Nephron (organoid): ENCODE results near the gene RAB3D.
"Not testable (repeated sequence)": the region's sequence is repeated elsewhere in the genome, so short reads cannot be mapped to it uniquely, and the experiment has no call there.

Experiments
- H3K27ac Mint-ChIP-seq, 3 experiments: 2 replicates each; pipeline ENCODE4 v1.8.0; 2020; ENCODE audit warnings: mixed read lengths in 3 of 3, mild to moderate bottlenecking in 2 of 3, moderate library complexity in 1 of 3
- H3K27me3 Mint-ChIP-seq: 2 replicates; pipeline ENCODE4 v1.8.0; 2021; ENCODE audit warnings: low read depth, mild to moderate bottlenecking, moderate library complexity, mixed read lengths
- H3K36me3 Mint-ChIP-seq: 2 replicates; pipeline ENCODE4 v1.8.0; 2020; ENCODE audit warnings: low read depth, mixed read lengths
- H3K4me1 Mint-ChIP-seq: 2 replicates; pipeline ENCODE4 v1.8.0; 2020; ENCODE audit warnings: mixed read lengths
- H3K4me3 Mint-ChIP-seq, 3 experiments: 2 replicates each; pipeline ENCODE4 v1.8.0; 2020; ENCODE audit warnings: mild to moderate bottlenecking in 3 of 3, mixed read lengths in 3 of 3, moderate library complexity in 2 of 3
- H3K9me3 Mint-ChIP-seq: 2 replicates; pipeline ENCODE4 v1.8.0; 2020; ENCODE audit warnings: mixed read lengths
- CTCF ChIP-seq, 3 experiments: fragments of 200-600 bp; sonication (generic); IDR thresholded peaks; one replicate each; pipeline ENCODE4 v1.5.0; 2021; ENCODE audit warnings: antibody characterized with exemption in 3 of 3; ENCODE audit not compliant: unreplicated experiment in 3 of 3

The RAB3D gene

GRCh38 chr19:11355160-11356073 is 16.0 kb upstream of the RAB3D start, which contains the start of gene PLPPR2:
PLPPR2 (plus strand) TSS chr19:11355432; CDS start chr19:11357674, 2,242 bp downstream.
- Mint-ChIP-seq H3K4me3 (peak within 1 kb of the TSS; percentile 86 to 93 (median 92)), H3K9me3 (no peaks in the 10 kb centered on the region), H3K27ac (peak within 1 kb of the TSS in 2 of 3 experiments; percentile 1 to 12), H3K27me3 (peaks cover 30% of the 10 kb centered on the region), H3K4me1 (peaks cover 12% of the 10 kb centered on the region), H3K36me3 (no peaks in the 10 kb centered on the region)
- TF ChIP-seq CTCF (IDR thresholded peaks at IDR 0.05; ENCODE audit: unreplicated experiment in 3 of 3), result no peak

DNA sequence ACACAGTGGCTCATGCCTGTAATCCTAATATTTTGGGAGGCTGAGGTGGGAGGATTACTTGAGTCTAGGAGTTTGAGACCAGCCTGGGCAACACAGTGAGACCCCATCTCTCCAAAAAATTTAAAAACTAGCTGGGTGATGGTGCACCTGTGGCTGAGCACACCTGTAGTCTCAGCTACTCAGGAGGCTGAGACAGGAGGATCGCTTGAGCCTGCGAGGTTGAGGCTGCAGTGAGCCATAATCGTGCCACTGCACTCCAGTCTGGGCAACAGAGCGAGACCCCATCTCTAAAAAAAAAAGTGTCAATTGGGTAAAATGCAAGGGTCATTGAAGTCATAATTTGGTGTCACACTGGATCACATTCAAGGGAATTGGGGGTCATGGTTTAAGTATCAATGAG is 14.6 kb upstream of the RAB3D start:
- H3K27me3 Mint-ChIP-seq, result peaks cover 22% of the 10 kb centered on the region
- not testable (repeated sequence) for H3K36me3 Mint-ChIP-seq, H3K27ac Mint-ChIP-seq, H3K9me3 Mint-ChIP-seq
- H3K4me3 Mint-ChIP-seq, result peak overlapping the region; percentile 67 to 93 (median 86)
- peaks cover 12% of the 10 kb centered on the region for H3K4me1 Mint-ChIP-seq

DNA sequence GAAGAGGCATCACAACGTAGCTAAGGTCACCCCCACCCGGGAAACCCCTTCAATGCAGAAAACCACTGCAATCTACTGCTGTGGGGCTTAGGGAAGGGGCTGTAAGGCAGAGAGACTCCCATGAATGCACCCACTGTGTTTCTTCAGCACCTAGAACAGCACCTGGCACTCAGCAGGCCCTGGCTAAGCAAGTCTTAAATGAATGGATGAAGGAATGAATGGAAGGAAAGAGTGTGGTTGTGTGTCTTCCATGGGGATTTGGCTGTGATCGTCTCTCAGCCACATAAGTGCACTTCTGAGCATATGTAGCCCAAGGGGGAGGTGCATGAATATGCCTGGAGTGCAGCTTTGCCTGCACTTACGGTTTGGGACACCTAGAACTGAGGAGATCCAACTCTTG is 9.7 kb upstream of the RAB3D start:
- no peak overlapping the region for H3K4me3 Mint-ChIP-seq
- no peaks in the 10 kb centered on the region for H3K9me3 Mint-ChIP-seq
- H3K36me3 Mint-ChIP-seq, result no peaks in the 10 kb centered on the region
- no peaks in the 10 kb centered on the region for H3K27me3 Mint-ChIP-seq
- H3K4me1 Mint-ChIP-seq, result peaks cover 27% of the 10 kb centered on the region
- no peak overlapping the region for H3K27ac Mint-ChIP-seq
- no peak for TF ChIP-seq CTCF (IDR thresholded peaks at IDR 0.05; ENCODE audit: unreplicated experiment in 3 of 3)

DNA sequence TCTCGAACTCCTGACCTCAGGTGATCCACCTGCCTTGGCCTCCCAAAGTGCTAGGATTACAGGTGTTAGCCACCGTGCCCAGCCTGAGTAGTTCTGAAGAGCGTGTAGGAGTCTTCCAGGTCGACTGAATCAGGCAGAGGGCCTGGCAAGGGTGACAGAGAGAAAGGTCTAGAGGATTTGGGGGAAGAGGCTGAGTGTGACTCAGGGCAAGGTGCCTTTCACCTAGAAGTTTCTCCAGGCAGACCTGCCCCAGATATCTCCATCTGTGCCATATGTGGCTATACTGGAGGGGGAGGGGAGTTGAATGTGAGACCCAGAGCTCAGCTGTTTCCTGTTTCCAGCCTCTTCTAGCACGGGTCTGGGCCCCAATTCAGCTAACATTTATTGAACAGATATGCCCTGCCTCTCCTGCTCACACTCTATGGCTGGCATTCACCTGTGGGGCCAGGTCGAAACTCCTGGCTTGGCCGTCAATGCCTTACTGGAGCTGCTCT is 8.1 kb upstream of the RAB3D start:
- no peaks in the 10 kb centered on the region for H3K36me3 Mint-ChIP-seq
- peaks cover 29% of the 10 kb centered on the region for H3K4me1 Mint-ChIP-seq
- peak overlapping the region in 1 of 3 experiments; percentile 61 for H3K27ac Mint-ChIP-seq
- H3K4me3 Mint-ChIP-seq, result peak overlapping the region; percentile 75 to 93 (median 89)
- TF ChIP-seq CTCF (IDR thresholded peaks at IDR 0.05; ENCODE audit: unreplicated experiment in 3 of 3), result no peak
- no peaks in the 10 kb centered on the region for H3K27me3 Mint-ChIP-seq
- H3K9me3 Mint-ChIP-seq, result no peaks in the 10 kb centered on the region

GRCh38 chr19:11346104-11346940 is 6.9 kb upstream of the RAB3D start, which contains the start of the genes CCDC159 and TMEM205:
CCDC159 (plus strand) TSS chr19:11346519; CDS start chr19:11346607, 88 bp downstream.
TMEM205 (minus strand) TSS chr19:11346268; CDS start chr19:11345619, 649 bp downstream.
- peak within 1 kb of the TSS; percentile 89 to 94 (median 93) for H3K4me3 Mint-ChIP-seq
- no peaks in the 10 kb centered on the region for H3K27me3 Mint-ChIP-seq
- no peaks in the 10 kb centered on the region for H3K9me3 Mint-ChIP-seq
- peaks cover 29% of the 10 kb centered on the region for H3K4me1 Mint-ChIP-seq
- H3K27ac Mint-ChIP-seq, result peak within 1 kb of the TSS; percentile 70 to 85 (median 85)
- H3K36me3 Mint-ChIP-seq, result no peaks in the 10 kb centered on the region
- TF ChIP-seq CTCF (IDR thresholded peaks at IDR 0.05; ENCODE audit: unreplicated experiment in 3 of 3), result peak in 1 of 3 experiments; percentile 12
